Osteocyte (in vitro differentiated cells): ENCODE results near the gene NAT9. TPM values are rescaled to one million over a fixed set of nuclear protein-coding genes. Genes with fewer than 3 reads are reported as not detected.
A peak's percentile ranks its signal among the peaks of the same experiment; 100 is the strongest.

Experiments
- DNase-seq: peaks from one replicate; pipeline ENCODE4 v3.0.0; 2021; ENCODE audit warnings: mixed read lengths; ENCODE audit not compliant: unreplicated experiment; ENCODE audit errors: extremely low spot score
- H3K27ac Mint-ChIP-seq: one replicate; pipeline ENCODE4 v1.8.0; 2021; ENCODE audit warnings: mild to moderate bottlenecking, mixed read lengths; ENCODE audit not compliant: unreplicated experiment
- H3K27me3 Mint-ChIP-seq: one replicate; pipeline ENCODE4 v1.8.0; 2021; ENCODE audit warnings: mixed read lengths; ENCODE audit not compliant: unreplicated experiment
- H3K36me3 Mint-ChIP-seq: one replicate; pipeline ENCODE4 v1.8.0; 2021; ENCODE audit warnings: mixed read lengths; ENCODE audit not compliant: unreplicated experiment
- H3K4me1 Mint-ChIP-seq: one replicate; pipeline ENCODE4 v1.8.0; 2021; ENCODE audit warnings: mixed read lengths; ENCODE audit not compliant: unreplicated experiment
- H3K4me3 Mint-ChIP-seq: one replicate; pipeline ENCODE4 v1.8.0; 2021; ENCODE audit warnings: mild to moderate bottlenecking, moderate library complexity, mixed read lengths; ENCODE audit not compliant: unreplicated experiment
- H3K9me3 Mint-ChIP-seq: one replicate; pipeline ENCODE4 v1.8.0; 2021; ENCODE audit warnings: mixed read lengths; ENCODE audit not compliant: unreplicated experiment
- CTCF ChIP-seq: fragments of 200-600 bp; sonication (generic); IDR thresholded peaks from 2 replicates; pipeline ENCODE4 v1.5.0; 2021; ENCODE audit warnings: antibody characterized with exemption, mild to moderate bottlenecking, moderate library complexity
- total RNA-seq: library from RNA; stranded (reverse); gene quantifications from 2 replicates; pipeline ENCODE4 v1.2.1, GENCODE V29; 2021

Gene NAT9
- total RNA-seq, 1 donor from 2014 or later: 52.5 TPM

- TF ChIP-seq CTCF: no peak
- Mint-ChIP-seq H3K4me3 (peak overlapping the region; percentile 99), H3K36me3 (peaks cover 11% of the 10 kb centered on the region), H3K27ac (no peak overlapping the region), H3K27me3 (no peaks in the 10 kb centered on the region), H3K4me1 (peaks cover 39% of the 10 kb centered on the region), H3K9me3 (no peaks in the 10 kb centered on the region)
- no peak for DNase-seq
Observed at GRCh38 chr17:74776990-74777389, 845 bp upstream of the NAT9 start.

GRCh38 chr17:74775409-74776043 lies 619 bp downstream of the NAT9 start:
- no peak for TF ChIP-seq CTCF
- DNase-seq: no peak
- peaks cover 43% of the 10 kb centered on the region for H3K4me1 Mint-ChIP-seq
- no peaks in the 10 kb centered on the region for H3K27me3 Mint-ChIP-seq
- peak overlapping the region; percentile 99 for H3K4me3 Mint-ChIP-seq
- H3K36me3 Mint-ChIP-seq: peaks cover 15% of the 10 kb centered on the region
- no peaks in the 10 kb centered on the region for H3K9me3 Mint-ChIP-seq
- H3K27ac Mint-ChIP-seq: peak overlapping the region; percentile 87

GRCh38 chr17:74773871-74774286 lies 2.3 kb downstream of the NAT9 start:
- TF ChIP-seq CTCF: no peak
- Mint-ChIP-seq H3K4me1 (peaks cover 49% of the 10 kb centered on the region), H3K9me3 (no peaks in the 10 kb centered on the region), H3K27me3 (no peaks in the 10 kb centered on the region), H3K4me3 (peak overlapping the region; percentile 34), H3K27ac (peak overlapping the region; percentile 76), H3K36me3 (peaks cover 16% of the 10 kb centered on the region)
- DNase-seq: no peak

GRCh38 chr17:74773414-74773813 lies 2.7 kb downstream of the NAT9 start:
- peak overlapping the region; percentile 76 for H3K27ac Mint-ChIP-seq
- H3K4me3 Mint-ChIP-seq: peak overlapping the region; percentile 34

GRCh38 chr17:74772053-74772452 lies 4.1 kb downstream of the NAT9 start:
- H3K36me3 Mint-ChIP-seq: peaks cover 25% of the 10 kb centered on the region
- no peaks in the 10 kb centered on the region for H3K27me3 Mint-ChIP-seq
- H3K27ac Mint-ChIP-seq: peak overlapping the region; percentile 31
- TF ChIP-seq CTCF: no peak
- H3K4me1 Mint-ChIP-seq: peaks cover 56% of the 10 kb centered on the region
- DNase-seq: no peak
- no peak overlapping the region for H3K4me3 Mint-ChIP-seq
- H3K9me3 Mint-ChIP-seq: no peaks in the 10 kb centered on the region

More at GRCh38 chr17:74773414-74773813, 2.7 kb downstream of the NAT9 start:
- no peak for TF ChIP-seq CTCF
- Mint-ChIP-seq H3K36me3 (peaks cover 21% of the 10 kb centered on the region), H3K27me3 (no peaks in the 10 kb centered on the region), H3K9me3 (no peaks in the 10 kb centered on the region), H3K4me1 (peaks cover 53% of the 10 kb centered on the region)
- no peak for DNase-seq
